Breast epithelium (tissue), 4 donors: Measurements from ENCODE around the gene PPFIA2. TPM values are rescaled to one million over a fixed set of nuclear protein-coding genes. Genes with fewer than 3 reads are reported as not detected.
"Not testable (repeated sequence)": the region's sequence is repeated elsewhere in the genome, so short reads cannot be mapped to it uniquely, and the experiment has no call there.

Source experiments
- DNase-seq, 2 donors: peaks; one replicate each; pipeline ENCODE4 v3.0.0-alpha.2; 2019; ENCODE audit warnings: low spot score in 2 of 2
- H3K27ac ChIP-seq, 2 donors: fragments of 200-600 bp; sonication (generic) in 1 of 2; one replicate each; pipeline ENCODE4 v1.5.1; 2016 to 2019; ENCODE audit warnings: mild to moderate bottlenecking in 1 of 2
- H3K27me3 ChIP-seq, 2 donors: fragments of 200-600 bp; sonication (generic) in 1 of 2; one replicate each; pipeline versions ENCODE4 v1.5.1 to v1.6.0; 2017 to 2019; ENCODE audit warnings: control low read depth in 1 of 2, mild to moderate bottlenecking in 1 of 2
- H3K36me3 ChIP-seq: fragments of 200-600 bp; one replicate; pipeline ENCODE4 v1.5.1; 2019
- H3K4me1 ChIP-seq, 2 donors: fragments of 200-600 bp; sonication (generic); one replicate each; pipeline ENCODE4 v1.5.1; 2016 to 2019; ENCODE audit warnings: control low read depth in 1 of 2
- H3K4me3 ChIP-seq, 3 donors: fragments of 200-600 bp; sonication (generic); 1 replicate in 2 of 3; 2 replicates in 1 of 3; pipeline ENCODE4 v1.5.1; 2016 to 2019; ENCODE audit warnings: mild to moderate bottlenecking in 3 of 3, moderate library complexity in 2 of 3
- H3K9me3 ChIP-seq, 2 donors: fragments of 200-600 bp; sonication (generic) in 1 of 2; one replicate each; pipeline ENCODE4 v1.5.1; 2016 to 2019; ENCODE audit warnings: control low read depth in 1 of 2
- POLR2A ChIP-seq: fragments of 450-650 bp; IDR thresholded peaks from one replicate; pipeline ENCODE4 v1.6.1; 2016; ENCODE audit warnings: antibody characterized with exemption, mild to moderate bottlenecking, moderate library complexity
- POLR2AphosphoS5 ChIP-seq, 3 donors: sonication (generic); formaldehyde crosslinking; IDR thresholded peaks; one replicate each; pipeline ENCODE4 v1.6.1; 2017; ENCODE audit warnings: antibody characterized with exemption in 3 of 3
- intact Hi-C: fragments of 100-400 bp; cut with DNase I; formaldehyde crosslinking; loops from one replicate; pipeline ENCODE4 v1.15.1; 2023; ENCODE audit warnings: low total_unique reads
- total RNA-seq, 3 donors: library from RNA; depleted of rRNA; stranded (reverse); fragments of >200 nt; gene quantifications; one replicate each; pipeline ENCODE4 v1.1.0, GENCODE V29; 2016
- TF ChIP-seq, protein P1 (sequence below), 3 donors: fragments of 450-650 bp; IDR thresholded peaks; one replicate each; pipeline ENCODE4 v1.5.1; 2016 to 2017; ENCODE audit warnings: antibody characterized with exemption in 3 of 3, mild to moderate bottlenecking in 3 of 3, moderate library complexity in 3 of 3

PPFIA2 gene
- total RNA-seq, 3 donors from 2014 or later = 0.44 to 3.8 (median 0.98) TPM

DNA sequence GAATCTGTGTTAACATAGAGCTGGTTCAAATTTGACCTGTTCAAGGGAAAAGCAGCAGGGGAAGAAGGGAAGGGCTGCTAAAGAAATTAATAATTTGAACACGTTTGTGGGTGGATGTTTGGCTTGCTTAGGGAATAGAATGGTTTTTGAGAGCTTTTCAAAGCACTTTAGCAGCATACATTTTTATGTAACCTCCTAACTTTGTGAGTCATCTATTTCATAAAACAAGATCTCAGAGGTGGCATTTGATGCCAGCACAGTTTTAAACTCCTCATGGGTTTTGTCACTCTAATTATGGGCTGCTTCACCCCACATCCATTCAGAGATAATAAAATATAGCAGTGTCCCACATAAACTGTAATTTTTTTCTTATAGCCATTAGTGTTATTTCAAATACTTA lies 537.5 kb downstream of the PPFIA2 start:
- intact Hi-C loops = no loop called here
- Histone ChIP-seq H3K9me3 (no peaks in the 10 kb centered on the region), H3K4me1 (no peaks in the 10 kb centered on the region), H3K27me3 (no peaks in the 10 kb centered on the region), H3K27ac (no peak overlapping the region), H3K36me3 (no peaks in the 10 kb centered on the region), H3K4me3 (no peak overlapping the region)
- no peak for DNase-seq
- TF ChIP-seq POLR2A (no peak), POLR2AphosphoS5 (IDR thresholded peaks at IDR 0.05) (no peak)
- TF ChIP-seq, protein P1, sequence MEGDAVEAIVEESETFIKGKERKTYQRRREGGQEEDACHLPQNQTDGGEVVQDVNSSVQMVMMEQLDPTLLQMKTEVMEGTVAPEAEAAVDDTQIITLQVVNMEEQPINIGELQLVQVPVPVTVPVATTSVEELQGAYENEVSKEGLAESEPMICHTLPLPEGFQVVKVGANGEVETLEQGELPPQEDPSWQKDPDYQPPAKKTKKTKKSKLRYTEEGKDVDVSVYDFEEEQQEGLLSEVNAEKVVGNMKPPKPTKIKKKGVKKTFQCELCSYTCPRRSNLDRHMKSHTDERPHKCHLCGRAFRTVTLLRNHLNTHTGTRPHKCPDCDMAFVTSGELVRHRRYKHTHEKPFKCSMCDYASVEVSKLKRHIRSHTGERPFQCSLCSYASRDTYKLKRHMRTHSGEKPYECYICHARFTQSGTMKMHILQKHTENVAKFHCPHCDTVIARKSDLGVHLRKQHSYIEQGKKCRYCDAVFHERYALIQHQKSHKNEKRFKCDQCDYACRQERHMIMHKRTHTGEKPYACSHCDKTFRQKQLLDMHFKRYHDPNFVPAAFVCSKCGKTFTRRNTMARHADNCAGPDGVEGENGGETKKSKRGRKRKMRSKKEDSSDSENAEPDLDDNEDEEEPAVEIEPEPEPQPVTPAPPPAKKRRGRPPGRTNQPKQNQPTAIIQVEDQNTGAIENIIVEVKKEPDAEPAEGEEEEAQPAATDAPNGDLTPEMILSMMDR (IDR thresholded peaks at IDR 0.05) = no peak

DNA sequence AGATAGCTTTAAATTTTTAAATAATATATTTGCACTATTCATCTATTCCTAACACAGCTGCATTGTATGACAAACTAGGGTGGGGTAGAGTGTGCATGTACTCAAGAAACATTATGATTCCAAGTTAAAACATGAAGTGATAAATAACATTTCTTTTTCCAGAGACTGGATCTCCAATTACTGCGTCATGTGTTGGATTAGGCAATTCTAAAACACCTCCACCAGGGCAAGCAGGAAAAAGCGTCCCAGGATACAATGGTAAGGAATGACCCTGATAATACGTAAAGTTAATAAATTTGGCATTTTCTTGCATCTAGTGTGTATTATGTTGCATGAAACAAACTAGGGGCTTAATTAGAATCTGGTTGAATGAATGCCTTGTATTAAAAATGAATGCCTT lies 542.4 kb downstream of the PPFIA2 start:
- TF ChIP-seq, protein P1 (IDR thresholded peaks at IDR 0.05) = no peak
- TF ChIP-seq POLR2A (no peak), POLR2AphosphoS5 (IDR thresholded peaks at IDR 0.05) (no peak)

DNA sequence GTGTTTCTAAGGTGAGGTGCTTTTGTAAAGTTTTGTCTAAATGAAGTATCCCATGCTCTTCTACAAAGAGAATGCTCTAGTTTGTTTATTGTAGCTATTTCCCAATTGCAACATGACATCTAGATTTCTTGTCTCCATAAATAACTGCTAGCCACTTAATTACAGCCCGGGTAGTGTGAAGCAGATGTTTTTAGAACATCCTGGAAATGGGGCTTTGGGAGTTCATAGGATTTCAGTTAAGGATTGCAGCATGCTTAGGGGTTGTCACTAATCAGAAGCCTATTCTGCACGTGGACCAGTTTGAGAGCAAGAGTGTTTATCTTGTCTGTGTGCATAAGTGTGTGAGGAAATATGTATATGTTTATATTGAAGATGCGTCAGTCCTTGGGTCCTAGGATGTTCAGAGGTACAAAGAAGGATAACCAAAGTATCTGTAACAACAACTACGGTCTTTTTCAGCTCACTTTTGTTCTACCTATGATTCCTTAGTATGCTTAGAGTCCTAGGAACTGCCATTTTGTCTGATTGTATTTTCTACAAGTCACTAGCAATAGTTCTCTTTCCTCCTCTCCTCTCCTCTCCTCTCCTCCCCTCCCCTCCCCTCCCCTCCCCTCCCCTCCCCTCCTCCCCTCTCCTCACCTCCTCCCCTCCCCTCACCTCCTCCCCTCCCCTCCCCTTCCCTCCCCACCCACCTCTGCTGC lies 546.0 kb downstream of the PPFIA2 start:
- H3K4me3 ChIP-seq = no peak overlapping the region
- no peaks in the 10 kb centered on the region for H3K36me3 ChIP-seq
- intact Hi-C loops = no loop called here
- no peaks in the 10 kb centered on the region for H3K4me1 ChIP-seq
- H3K27me3 ChIP-seq = no peaks in the 10 kb centered on the region
- no peaks in the 10 kb centered on the region for H3K9me3 ChIP-seq
- TF ChIP-seq, protein P1 (IDR thresholded peaks at IDR 0.05) = no peak
- no peak for TF ChIP-seq POLR2AphosphoS5 (IDR thresholded peaks at IDR 0.05)
- no peak for TF ChIP-seq POLR2A
- H3K27ac ChIP-seq = no peak overlapping the region
- no peak for DNase-seq

More for the DNA sequence above, 542.4 kb downstream of the PPFIA2 start:
- Histone ChIP-seq H3K27ac (no peak overlapping the region), H3K9me3 (no peaks in the 10 kb centered on the region), H3K27me3 (no peaks in the 10 kb centered on the region), H3K4me3 (no peak overlapping the region), H3K36me3 (no peaks in the 10 kb centered on the region), H3K4me1 (no peaks in the 10 kb centered on the region)
- intact Hi-C loops = no loop called here
- no peak for DNase-seq

DNA sequence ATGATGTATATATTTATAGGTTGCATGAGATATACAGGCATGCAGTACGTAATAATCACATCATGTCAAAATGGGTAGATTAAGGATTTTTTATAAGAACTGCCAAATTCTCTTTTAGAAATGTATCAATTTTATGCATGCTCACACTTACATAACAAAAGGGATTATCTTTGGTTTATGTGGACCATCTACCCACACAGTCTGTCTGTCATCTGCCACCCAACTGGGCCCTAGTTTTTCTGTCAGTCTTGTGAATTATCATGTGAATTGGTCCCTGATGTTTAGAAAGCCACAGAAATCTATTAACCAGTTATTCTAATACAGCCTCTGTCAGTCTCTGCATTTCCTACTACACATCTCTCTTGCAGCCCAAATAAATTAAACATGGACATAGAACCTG lies 547.8 kb downstream of the PPFIA2 start:
- intact Hi-C loops = no loop called here
- Histone ChIP-seq H3K27ac (no peak overlapping the region), H3K4me3 (no peak overlapping the region), H3K9me3 (no peaks in the 10 kb centered on the region), H3K27me3 (no peaks in the 10 kb centered on the region), H3K4me1 (no peaks in the 10 kb centered on the region), H3K36me3 (no peaks in the 10 kb centered on the region)
- no peak for DNase-seq
- TF ChIP-seq POLR2AphosphoS5 (IDR thresholded peaks at IDR 0.05) (no peak), POLR2A (no peak)
- TF ChIP-seq, protein P1 (IDR thresholded peaks at IDR 0.05) = no peak

DNA sequence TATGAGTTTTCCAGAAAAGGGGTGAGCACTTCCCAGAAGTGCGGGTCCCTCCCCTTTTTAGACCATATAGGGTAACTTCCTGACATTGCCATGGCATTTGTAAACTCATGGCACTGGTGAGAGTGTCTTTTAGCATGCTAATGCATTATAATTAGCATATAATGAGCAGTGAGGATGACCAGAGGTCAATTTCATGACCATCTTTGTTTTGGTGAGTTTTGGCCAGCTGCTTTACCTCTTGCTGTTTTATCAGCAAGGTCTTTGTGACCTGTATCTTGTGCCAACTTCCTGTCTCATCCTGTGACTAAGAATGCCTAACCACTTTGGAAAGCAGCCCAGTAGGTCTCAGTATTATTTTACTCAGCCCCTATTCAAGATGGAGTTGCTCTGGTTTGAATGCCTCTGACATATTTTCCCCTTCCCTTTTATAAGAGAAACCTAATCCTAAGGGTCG lies 549.4 kb downstream of the PPFIA2 start:
- H3K36me3 ChIP-seq, H3K4me1 ChIP-seq, intact Hi-C loops, DNase-seq, H3K27me3 ChIP-seq, H3K4me3 ChIP-seq, H3K9me3 ChIP-seq, H3K27ac ChIP-seq: not testable (repeated sequence)
